Vagina (tissue), 2 donors: ENCODE results near the gene TLR7. TPM values are rescaled to one million over a fixed set of nuclear protein-coding genes. Genes with fewer than 3 reads are reported as not detected.

ENCODE experiments used
- DNase-seq, 2 donors: peaks; one replicate each; pipeline ENCODE4 v3.0.0-alpha.2; 2017; ENCODE audit errors: extremely low spot score in 2 of 2
- H3K27ac ChIP-seq: fragments of 200-600 bp; sonication (generic); one replicate; pipeline ENCODE4 v1.5.1; 2019
- H3K27me3 ChIP-seq: fragments of 200-600 bp; sonication (generic); one replicate; pipeline ENCODE4 v1.5.1; 2019
- H3K36me3 ChIP-seq, 2 donors: fragments of 200-600 bp; sonication (generic); one replicate each; pipeline ENCODE4 v1.5.1; 2017 to 2019
- H3K4me1 ChIP-seq: fragments of 200-600 bp; sonication (generic); one replicate; pipeline ENCODE4 v1.5.1; 2019
- H3K4me3 ChIP-seq, 2 donors: fragments of 200-600 bp; sonication (generic); 1 replicate in 1 of 2; 2 replicates in 1 of 2; pipeline ENCODE4 v1.5.1; 2016 to 2019
- H3K9me3 ChIP-seq: fragments of 200-600 bp; sonication (generic); one replicate; pipeline ENCODE4 v1.5.1; 2019
- CTCF ChIP-seq, 3 experiments: fragments of 450-650 bp in 2 of 3; fragments of 200-600 bp in 1 of 3; sonication (generic) in 1 of 3; IDR thresholded peaks; one replicate each; pipeline ENCODE4 v1.5.1; 2017 to 2019; ENCODE audit warnings: antibody characterized with exemption in 3 of 3, mild to moderate bottlenecking in 2 of 3, moderate library complexity in 2 of 3
- POLR2A ChIP-seq, 2 donors: fragments of 450-650 bp; IDR thresholded peaks; one replicate each; pipeline ENCODE4 v1.6.1; 2017; ENCODE audit warnings: antibody characterized with exemption in 2 of 2, mild to moderate bottlenecking in 2 of 2, moderate library complexity in 2 of 2
- POLR2AphosphoS5 ChIP-seq, 2 donors: sonication (generic); formaldehyde crosslinking; IDR thresholded peaks; one replicate each; pipeline ENCODE4 v1.9.0; 2017; ENCODE audit warnings: antibody characterized with exemption in 2 of 2, mild to moderate bottlenecking in 2 of 2, low read depth in 1 of 2; ENCODE audit not compliant: insufficient read depth in 1 of 2
- intact Hi-C: fragments of 100-400 bp; cut with DNase I; formaldehyde crosslinking; loops from one replicate; pipeline ENCODE4 v1.15.1; 2023
- total RNA-seq: library from RNA; depleted of rRNA; stranded (reverse); fragments of >200 nt; gene quantifications from one replicate; pipeline ENCODE4 v1.2.3, GENCODE V29; 2016

TLR7 gene
- total RNA-seq, 1 donor from 2014 or later = not detected

- intact Hi-C loops = no loop called here
- H3K27ac ChIP-seq = no peak overlapping the region
- TF ChIP-seq POLR2A (IDR thresholded peaks at IDR 0.05) (no peak), POLR2AphosphoS5 (IDR thresholded peaks at IDR 0.05; ENCODE audit: insufficient read depth in 1 of 2, low read depth in 1 of 2) (no peak), CTCF (IDR thresholded peaks at IDR 0.05) (no peak)
- no peaks in the 10 kb centered on the region for H3K36me3 ChIP-seq
- no peaks in the 10 kb centered on the region for H3K27me3 ChIP-seq
- no peak overlapping the region for H3K4me3 ChIP-seq
- no peak for DNase-seq
- H3K4me1 ChIP-seq = no peaks in the 10 kb centered on the region
- H3K9me3 ChIP-seq = no peaks in the 10 kb centered on the region
Measured at GRCh38 chrX:12932244-12932643, 65.4 kb downstream of the TLR7 start.

GRCh38 chrX:12934850-12935249 is 68.0 kb downstream of the TLR7 start:
- Histone ChIP-seq H3K4me3 (no peak overlapping the region), H3K36me3 (no peaks in the 10 kb centered on the region), H3K9me3 (no peaks in the 10 kb centered on the region), H3K27ac (no peak overlapping the region), H3K27me3 (no peaks in the 10 kb centered on the region), H3K4me1 (no peaks in the 10 kb centered on the region)
- no peak for DNase-seq
- intact Hi-C loops = no loop called here
- no peak for TF ChIP-seq POLR2A (IDR thresholded peaks at IDR 0.05)
- TF ChIP-seq POLR2AphosphoS5 (IDR thresholded peaks at IDR 0.05; ENCODE audit: insufficient read depth in 1 of 2, low read depth in 1 of 2) = no peak
- TF ChIP-seq CTCF (IDR thresholded peaks at IDR 0.05) = no peak

GRCh38 chrX:12936947-12937346 is 70.1 kb downstream of the TLR7 start:
- Histone ChIP-seq H3K27ac (no peak overlapping the region), H3K4me3 (no peak overlapping the region), H3K27me3 (no peaks in the 10 kb centered on the region), H3K9me3 (no peaks in the 10 kb centered on the region), H3K36me3 (no peaks in the 10 kb centered on the region), H3K4me1 (no peaks in the 10 kb centered on the region)
- intact Hi-C loops = no loop called here
- TF ChIP-seq POLR2AphosphoS5 (IDR thresholded peaks at IDR 0.05; ENCODE audit: insufficient read depth in 1 of 2, low read depth in 1 of 2) = no peak
- no peak for TF ChIP-seq POLR2A (IDR thresholded peaks at IDR 0.05)
- no peak for DNase-seq

Other genes with a start within 250 kb of the TLR7 start
- 45.2 TPM for gene PRPS2, start 75.7 kb upstream of the TLR7 start, total RNA-seq
- gene TLR8, start 39.5 kb downstream of the TLR7 start, total RNA-seq = 0.25 TPM
- 3,119 TPM for gene TMSB4X, start 108.0 kb downstream of the TLR7 start, total RNA-seq
- not detected for gene FAM9C, start 177.5 kb downstream of the TLR7 start, total RNA-seq